HG02610 (cell line): ENCODE measurements around the gene HS6ST3.

ENCODE experiments used
- ATAC-seq: cut with Tn5 transposase; IDR thresholded peaks from one replicate; pipeline ENCODE4 v1.9.1; 2021; ENCODE audit warnings: mild to moderate bottlenecking, moderate library complexity; ENCODE audit not compliant: unreplicated experiment

The HS6ST3 gene

GRCh38 chr13:96294930-96295881 lies 205.3 kb downstream of the HS6ST3 start:
- ATAC-seq, result no peak

- ATAC-seq, result no peak
These were observed 207.5 kb downstream of the HS6ST3 start for GRCh38 chr13:96297360-96297759.

GRCh38 chr13:96299235-96299634 lies 209.3 kb downstream of the HS6ST3 start:
- no peak for ATAC-seq

- no peak for ATAC-seq
These were observed 218.7 kb downstream of the HS6ST3 start for GRCh38 chr13:96308568-96308967.

- ATAC-seq, result no peak
These were observed 225.1 kb downstream of the HS6ST3 start for GRCh38 chr13:96314974-96315373.

GRCh38 chr13:96338030-96338429 lies 248.1 kb downstream of the HS6ST3 start:
- no peak for ATAC-seq

GRCh38 chr13:96342286-96342685 lies 252.4 kb downstream of the HS6ST3 start:
- ATAC-seq, result no peak

- ATAC-seq, result no peak
These were observed 253.1 kb downstream of the HS6ST3 start for GRCh38 chr13:96342852-96343465.

GRCh38 chr13:96346921-96347320 lies 257.0 kb downstream of the HS6ST3 start:
- no peak for ATAC-seq

- no peak for ATAC-seq
These were observed 283.7 kb downstream of the HS6ST3 start for GRCh38 chr13:96373597-96373996.

GRCh38 chr13:96377835-96378234 lies 287.9 kb downstream of the HS6ST3 start:
- ATAC-seq, result no peak

- ATAC-seq, result no peak
These were observed 290.1 kb downstream of the HS6ST3 start for GRCh38 chr13:96379967-96380366.

GRCh38 chr13:96381681-96382080 lies 291.8 kb downstream of the HS6ST3 start:
- ATAC-seq, result no peak

GRCh38 chr13:96388598-96388997 lies 298.7 kb downstream of the HS6ST3 start:
- ATAC-seq, result no peak

- no peak for ATAC-seq
These were observed 301.7 kb downstream of the HS6ST3 start for GRCh38 chr13:96391606-96392005.

- ATAC-seq, result no peak
These were observed 307.9 kb downstream of the HS6ST3 start for GRCh38 chr13:96397807-96398206.

- ATAC-seq, result no peak
These were observed 308.6 kb downstream of the HS6ST3 start for GRCh38 chr13:96398486-96398885.

- no peak for ATAC-seq
These were observed 313.3 kb downstream of the HS6ST3 start for GRCh38 chr13:96403241-96403640.

- ATAC-seq, result no peak
These were observed 313.7 kb downstream of the HS6ST3 start for GRCh38 chr13:96403651-96404050.

- ATAC-seq, result no peak
These were observed 326.0 kb downstream of the HS6ST3 start for GRCh38 chr13:96415831-96416385.

GRCh38 chr13:96417939-96418685 lies 328.2 kb downstream of the HS6ST3 start:
- ATAC-seq, result no peak
